ENCODE measurements around the gene ID3.

DNA sequence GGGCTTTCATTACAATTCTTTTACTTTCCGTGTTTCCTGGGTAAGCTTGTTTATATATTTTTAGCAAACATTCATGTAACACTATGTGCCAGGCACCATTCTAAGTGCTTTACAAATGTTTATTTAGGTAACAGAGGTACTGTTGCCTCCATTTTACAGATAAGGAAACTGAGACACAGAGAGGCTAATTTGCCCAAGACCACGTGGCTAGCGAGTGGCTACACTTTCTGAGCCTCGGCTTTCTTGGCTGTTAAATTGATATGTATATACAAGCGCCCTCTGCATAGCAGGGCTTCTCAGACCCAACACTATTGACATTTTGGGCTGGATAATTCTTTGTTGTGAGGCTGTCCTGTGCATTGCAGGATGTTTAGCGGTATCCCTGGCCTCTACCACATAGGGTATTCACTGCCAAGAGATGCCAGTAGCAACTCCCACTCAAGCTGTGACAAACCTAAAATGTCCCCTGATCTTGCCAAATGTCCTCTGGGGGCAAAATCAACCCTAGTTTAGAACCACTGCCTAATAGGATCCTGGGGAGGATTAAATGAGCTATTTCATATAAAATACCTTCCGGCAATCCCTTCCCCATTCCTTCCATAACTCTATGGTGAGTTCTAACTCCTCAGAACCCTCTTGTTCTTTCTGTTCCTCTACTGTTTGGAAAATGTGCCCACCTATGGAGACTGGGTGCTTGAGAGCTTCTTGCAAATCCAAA lies 17.2 kb upstream of the ID3 start:
- TF ChIP-seq, protein P1, sequence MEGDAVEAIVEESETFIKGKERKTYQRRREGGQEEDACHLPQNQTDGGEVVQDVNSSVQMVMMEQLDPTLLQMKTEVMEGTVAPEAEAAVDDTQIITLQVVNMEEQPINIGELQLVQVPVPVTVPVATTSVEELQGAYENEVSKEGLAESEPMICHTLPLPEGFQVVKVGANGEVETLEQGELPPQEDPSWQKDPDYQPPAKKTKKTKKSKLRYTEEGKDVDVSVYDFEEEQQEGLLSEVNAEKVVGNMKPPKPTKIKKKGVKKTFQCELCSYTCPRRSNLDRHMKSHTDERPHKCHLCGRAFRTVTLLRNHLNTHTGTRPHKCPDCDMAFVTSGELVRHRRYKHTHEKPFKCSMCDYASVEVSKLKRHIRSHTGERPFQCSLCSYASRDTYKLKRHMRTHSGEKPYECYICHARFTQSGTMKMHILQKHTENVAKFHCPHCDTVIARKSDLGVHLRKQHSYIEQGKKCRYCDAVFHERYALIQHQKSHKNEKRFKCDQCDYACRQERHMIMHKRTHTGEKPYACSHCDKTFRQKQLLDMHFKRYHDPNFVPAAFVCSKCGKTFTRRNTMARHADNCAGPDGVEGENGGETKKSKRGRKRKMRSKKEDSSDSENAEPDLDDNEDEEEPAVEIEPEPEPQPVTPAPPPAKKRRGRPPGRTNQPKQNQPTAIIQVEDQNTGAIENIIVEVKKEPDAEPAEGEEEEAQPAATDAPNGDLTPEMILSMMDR (IDR thresholded peaks at IDR 0.05; ENCODE audit: low read length) = no peak; the same call in 1 of the 2 replicates
- TF ChIP-seq EZH2 (IDR thresholded peaks at IDR 0.05; ENCODE audit: borderline replicate concordance, low read length) = no peak
